ES-I3 (cell line): Measurements from ENCODE around the gene RAD50.

ENCODE experiments used
- H3K36me3 ChIP-seq: 2 replicates; pipeline ENCODE4 v1.6.1; 2013; ENCODE audit warnings: mild to moderate bottlenecking, low read length, control low read depth, moderate library complexity; ENCODE audit not compliant: insufficient read depth
- H3K4me1 ChIP-seq: 2 replicates; pipeline ENCODE4 v1.6.1; 2013; ENCODE audit warnings: mild to moderate bottlenecking, control low read depth, low read length; ENCODE audit not compliant: insufficient read depth
- H3K9ac ChIP-seq: 2 replicates; pipeline ENCODE4 v1.6.1; 2013; ENCODE audit warnings: low read depth, mild to moderate bottlenecking, low read length, moderate library complexity
- H3K9me3 ChIP-seq: 2 replicates; pipeline ENCODE4 v1.6.1; 2013; ENCODE audit warnings: mild to moderate bottlenecking, low read length, moderate library complexity; ENCODE audit not compliant: control insufficient read depth, insufficient read depth

RAD50 gene

GRCh38 chr5:132656774-132657355 is 100.1 kb downstream of the RAD50 start:
- H3K9ac ChIP-seq, result peak overlapping the region; percentile 49; the same call in 1 of the 2 replicates
- no peaks in the 10 kb centered on the region for H3K9me3 ChIP-seq
- H3K36me3 ChIP-seq, result no peaks in the 10 kb centered on the region
- no peaks in the 10 kb centered on the region for H3K4me1 ChIP-seq

DNA sequence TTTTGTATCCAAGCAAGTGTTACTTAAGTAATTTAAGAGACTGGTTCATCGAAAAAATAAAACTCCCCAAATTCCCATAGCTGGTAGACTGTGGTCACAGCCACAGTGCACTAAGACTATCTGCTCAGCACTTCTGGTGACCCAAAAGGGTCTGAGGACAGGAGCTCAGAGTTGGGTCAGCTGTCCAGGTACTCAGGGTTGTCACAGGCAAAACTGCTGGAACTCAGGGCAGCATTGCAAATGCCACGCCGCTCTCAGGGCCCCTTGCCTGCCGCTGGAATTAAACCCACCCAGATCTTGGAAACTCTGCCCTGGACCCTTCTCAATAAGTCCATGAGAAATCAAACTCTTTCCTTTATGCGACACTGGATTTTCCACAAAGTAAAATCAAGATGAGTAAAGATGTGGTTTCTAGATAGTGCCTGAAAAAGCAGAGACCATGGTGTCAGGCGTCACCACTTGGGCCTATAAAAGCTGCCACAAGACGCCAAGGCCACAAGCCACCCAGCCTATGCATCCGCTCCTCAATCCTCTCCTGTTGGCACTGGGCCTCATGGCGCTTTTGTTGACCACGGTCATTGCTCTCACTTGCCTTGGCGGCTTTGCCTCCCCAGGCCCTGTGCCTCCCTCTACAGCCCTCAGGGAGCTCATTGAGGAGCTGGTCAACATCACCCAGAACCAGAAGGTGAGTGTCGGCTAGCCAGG is 101.1 kb downstream of the RAD50 start, which contains the start of gene IL13:
TSS of gene IL13 (plus strand) at position 498 of the 705 bp plus-strand sequence. CDS start at position 512, 14 bp downstream.
- H3K9me3 ChIP-seq, result no peaks in the 10 kb centered on the region

GRCh38 chr5:132658381-132659302 is 101.9 kb downstream of the RAD50 start:
- Histone ChIP-seq H3K9me3 (no peaks in the 10 kb centered on the region), H3K9ac (no peak overlapping the region), H3K4me1 (no peaks in the 10 kb centered on the region), H3K36me3 (no peaks in the 10 kb centered on the region)

More for the DNA sequence above, 101.1 kb downstream of the RAD50 start, which contains the start of gene IL13:
- Histone ChIP-seq H3K4me1 (no peaks in the 10 kb centered on the region), H3K9ac (no peak within 1 kb of the TSS), H3K36me3 (no peaks in the 10 kb centered on the region)

GRCh38 chr5:132659598-132660493 is 103.1 kb downstream of the RAD50 start:
- Histone ChIP-seq H3K9ac (no peak overlapping the region), H3K4me1 (no peaks in the 10 kb centered on the region), H3K9me3 (no peaks in the 10 kb centered on the region), H3K36me3 (no peaks in the 10 kb centered on the region)

GRCh38 chr5:132661231-132662003 is 104.6 kb downstream of the RAD50 start:
- H3K9ac ChIP-seq, result no peak overlapping the region
- no peaks in the 10 kb centered on the region for H3K36me3 ChIP-seq
- H3K9me3 ChIP-seq, result no peaks in the 10 kb centered on the region
- H3K4me1 ChIP-seq, result no peaks in the 10 kb centered on the region

DNA sequence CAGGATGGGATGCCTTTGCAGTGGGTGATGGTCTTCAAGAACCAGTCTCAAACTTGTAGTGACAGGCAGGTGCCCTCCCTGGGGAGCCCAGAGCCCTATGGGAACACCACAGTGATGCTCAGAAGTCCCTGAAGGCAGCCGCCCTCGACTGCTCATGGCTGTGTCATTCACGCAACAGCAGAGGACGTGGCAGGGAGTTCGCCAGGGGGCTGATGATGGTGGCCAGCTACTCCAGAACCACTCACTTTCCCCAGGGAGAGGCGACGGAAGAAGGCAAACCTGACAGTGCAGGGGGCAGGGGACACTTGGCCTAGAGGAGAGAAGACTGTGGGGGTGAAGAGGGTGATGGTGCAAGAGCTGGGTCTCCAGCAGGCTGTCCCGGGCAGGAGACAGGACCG is 105.2 kb downstream of the RAD50 start:
- no peaks in the 10 kb centered on the region for H3K36me3 ChIP-seq
- H3K9me3 ChIP-seq, result no peaks in the 10 kb centered on the region
- H3K9ac ChIP-seq, result no peak overlapping the region
- no peaks in the 10 kb centered on the region for H3K4me1 ChIP-seq

- peaks cover 2% of the 10 kb centered on the region; the same call in 1 of the 2 replicates for H3K4me1 ChIP-seq
- no peak overlapping the region for H3K9ac ChIP-seq
- no peaks in the 10 kb centered on the region for H3K9me3 ChIP-seq
- H3K36me3 ChIP-seq, result no peaks in the 10 kb centered on the region
Measured at GRCh38 chr5:132662925-132663770, 106.4 kb downstream of the RAD50 start.

DNA sequence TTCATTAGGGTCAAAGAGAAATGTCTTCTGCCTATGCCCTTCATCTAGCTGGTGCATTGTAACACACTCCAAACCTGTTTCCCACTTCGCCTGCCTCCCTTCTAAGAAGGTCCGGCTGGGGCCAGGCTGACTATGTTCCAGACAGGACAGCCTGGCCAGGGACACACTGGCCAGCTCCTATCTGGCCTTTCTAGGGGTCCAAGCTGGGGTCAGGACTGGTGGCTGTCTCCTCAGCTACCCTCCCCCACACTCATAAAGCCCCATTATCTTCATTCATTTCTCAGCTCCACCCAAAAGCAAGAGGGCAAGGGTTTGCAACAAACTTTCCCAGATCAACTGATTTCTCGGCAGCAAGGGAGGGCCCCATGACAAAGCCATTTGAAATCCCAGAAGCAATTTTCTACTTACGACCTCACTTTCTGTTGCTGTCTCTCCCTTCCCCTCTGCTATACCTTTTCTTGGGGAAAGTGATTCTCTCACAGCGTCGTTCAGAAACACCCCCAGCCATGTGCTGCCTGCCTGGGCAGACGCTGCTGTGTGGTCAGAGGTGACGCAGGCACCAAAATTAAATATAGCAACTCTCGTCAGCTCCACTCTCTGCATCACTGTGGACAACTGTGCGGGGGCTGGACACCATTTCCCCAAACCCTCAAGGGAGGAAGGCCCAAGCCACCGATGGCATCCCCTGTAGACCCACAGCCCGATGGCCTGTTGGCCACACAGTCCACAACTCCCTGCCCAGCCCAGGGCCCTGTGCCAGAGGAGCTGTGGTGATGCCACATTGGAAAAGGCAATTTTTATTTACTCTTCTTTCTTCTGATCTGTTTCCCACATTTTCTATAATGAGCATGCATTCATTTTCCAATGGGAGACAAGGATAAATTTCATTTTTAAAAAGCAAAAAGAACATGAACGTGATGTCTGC is 107.3 kb downstream of the RAD50 start:
- peaks cover 3% of the 10 kb centered on the region; the same call in 1 of the 2 replicates for H3K4me1 ChIP-seq
- H3K36me3 ChIP-seq, result no peaks in the 10 kb centered on the region
- H3K9ac ChIP-seq, result no peak overlapping the region
- H3K9me3 ChIP-seq, result no peaks in the 10 kb centered on the region

DNA sequence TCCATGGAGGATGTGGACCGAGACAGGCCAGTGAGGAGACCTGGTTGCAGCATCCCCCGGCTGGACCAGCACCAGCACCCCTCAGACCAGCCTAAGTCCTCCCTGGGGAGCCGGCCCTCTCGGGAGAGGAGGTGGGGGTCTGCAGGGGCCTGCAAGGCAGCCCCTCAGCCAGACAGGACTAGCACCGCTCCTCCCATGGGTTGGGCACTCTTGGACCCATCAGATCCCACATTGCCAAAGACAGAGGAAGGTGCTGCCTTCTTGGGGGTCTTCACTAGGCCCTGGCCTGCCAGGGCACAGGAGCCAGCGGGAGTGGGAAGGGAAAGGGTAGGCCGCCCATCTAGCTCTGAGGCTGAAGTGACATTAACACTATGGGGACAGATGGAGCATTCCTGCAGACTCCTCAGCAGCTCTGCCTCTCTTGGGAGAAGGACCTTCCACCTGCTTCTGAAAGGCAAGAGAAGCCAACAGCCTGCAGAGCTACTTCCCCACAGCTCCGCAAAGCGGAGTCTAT is 108.0 kb downstream of the RAD50 start:
- H3K36me3 ChIP-seq, result no peaks in the 10 kb centered on the region
- H3K4me1 ChIP-seq, result peaks cover 3% of the 10 kb centered on the region; the same call in 1 of the 2 replicates
- H3K9ac ChIP-seq, result no peak overlapping the region
- H3K9me3 ChIP-seq, result no peaks in the 10 kb centered on the region

DNA sequence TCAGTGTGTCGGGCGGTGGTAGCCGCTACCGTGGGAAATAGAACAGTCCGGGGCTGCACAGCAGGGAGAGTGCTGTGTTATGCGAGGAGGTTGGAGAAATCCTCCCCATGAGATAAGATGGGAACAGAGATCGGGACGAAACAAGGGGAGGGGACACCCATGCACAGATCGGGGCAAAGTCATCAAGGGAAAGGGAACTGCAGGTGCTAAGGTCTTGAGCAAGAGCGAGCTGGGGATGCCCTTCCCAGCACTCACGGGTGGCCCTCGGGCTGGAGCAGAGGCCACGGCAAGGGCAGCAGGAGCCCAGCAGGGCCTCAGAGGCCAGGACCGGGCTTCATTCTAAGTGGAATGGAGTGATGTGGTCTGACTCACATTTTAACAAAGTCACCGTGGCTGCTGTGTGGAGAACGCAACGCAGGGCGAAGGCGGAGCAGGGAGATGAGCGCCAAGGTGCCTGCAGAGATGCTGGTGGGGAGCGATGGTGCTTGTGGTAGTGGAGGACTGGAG is 108.8 kb downstream of the RAD50 start:
- Histone ChIP-seq H3K9ac (no peak overlapping the region), H3K36me3 (no peaks in the 10 kb centered on the region), H3K4me1 (peaks cover 9% of the 10 kb centered on the region; the same call in 1 of the 2 replicates), H3K9me3 (no peaks in the 10 kb centered on the region)

DNA sequence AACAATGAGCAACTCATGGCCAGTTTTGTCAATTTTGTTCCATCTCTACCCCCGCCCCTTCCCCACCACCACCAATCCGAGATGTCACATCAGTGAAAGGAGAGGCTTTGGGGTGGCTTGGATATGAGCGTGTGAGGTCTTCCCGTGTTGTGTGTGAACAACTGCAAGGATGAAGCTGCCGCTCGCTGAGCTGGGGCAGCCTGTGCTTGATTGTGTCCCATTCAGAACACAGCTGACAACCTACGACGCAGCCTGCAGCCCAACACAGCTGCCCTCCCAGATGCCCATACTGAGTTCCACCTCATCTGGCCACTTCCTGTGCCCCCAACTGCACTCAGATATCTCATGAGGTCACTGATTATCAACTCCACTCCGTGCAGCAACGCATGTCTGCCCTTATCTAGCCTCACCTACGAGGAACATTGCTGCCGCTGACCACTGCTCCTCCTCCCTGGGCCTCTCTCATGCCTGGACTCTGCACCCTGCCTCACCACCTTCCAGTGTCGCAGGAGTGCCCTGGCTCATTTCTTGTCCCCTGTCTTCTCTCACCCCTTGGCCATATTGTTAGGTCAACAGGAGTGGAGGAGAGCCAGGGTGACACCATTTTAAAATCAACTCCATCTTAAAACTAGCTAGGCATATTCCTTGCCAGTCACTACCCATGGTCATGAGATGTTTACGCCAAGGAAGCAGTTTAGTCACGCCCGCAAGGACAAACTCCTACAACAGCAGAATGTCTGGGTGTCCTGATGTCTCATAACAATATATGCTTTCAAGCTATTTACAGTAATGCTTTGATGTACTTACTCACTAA is 109.7 kb downstream of the RAD50 start:
- no peak overlapping the region for H3K9ac ChIP-seq
- H3K9me3 ChIP-seq, result no peaks in the 10 kb centered on the region
- H3K4me1 ChIP-seq, result peaks cover 9% of the 10 kb centered on the region; the same call in 1 of the 2 replicates
- H3K36me3 ChIP-seq, result no peaks in the 10 kb centered on the region
